GM18870 (cell line): ENCODE measurements around the gene CRYL1.

Source experiments
- ATAC-seq: cut with Tn5 transposase; IDR thresholded peaks from one replicate; pipeline ENCODE4 v1.9.1; 2021; ENCODE audit warnings: moderate library complexity; ENCODE audit not compliant: unreplicated experiment

CRYL1 gene

DNA sequence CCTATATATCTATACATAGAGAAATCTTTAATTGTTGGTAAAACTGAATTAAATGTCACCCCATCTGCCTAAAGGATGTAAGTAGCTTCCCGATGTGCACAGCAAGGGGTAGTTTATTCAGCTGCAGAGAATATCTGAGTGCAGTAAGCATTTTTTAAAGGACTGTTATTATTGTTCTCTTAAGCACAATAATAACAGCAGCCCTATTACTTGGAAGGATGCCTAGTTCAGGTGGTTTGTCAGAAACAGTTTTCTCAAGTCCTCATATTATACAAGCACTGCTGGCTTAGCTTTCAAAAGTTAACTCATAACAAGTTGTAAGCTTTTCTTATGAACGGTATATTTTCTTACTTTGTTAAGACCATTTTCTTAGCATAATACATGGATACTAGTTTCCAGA lies 142.6 kb downstream of the CRYL1 start:
- no peak for ATAC-seq

DNA sequence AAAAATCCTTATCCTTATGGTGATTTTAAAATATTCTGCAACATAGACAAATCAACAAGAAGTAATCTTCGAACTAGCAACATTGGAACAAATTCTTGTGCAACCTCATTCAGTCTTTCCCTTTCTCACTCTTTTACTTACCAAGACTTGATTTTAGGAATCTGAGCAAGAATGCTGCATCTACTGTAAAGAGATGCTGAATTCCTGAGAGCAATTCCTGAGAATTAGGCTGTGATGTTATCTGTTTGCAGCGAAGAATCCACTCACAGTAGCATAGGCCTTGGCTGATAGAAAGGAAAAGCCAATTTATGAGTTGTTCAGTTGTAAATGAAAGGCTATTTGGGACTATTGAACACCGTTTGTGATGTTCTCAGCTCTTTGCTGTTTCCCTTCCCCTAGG lies 144.3 kb downstream of the CRYL1 start:
- no peak for ATAC-seq

GRCh38 chr13:20378721-20379120 lies 146.9 kb downstream of the CRYL1 start:
- ATAC-seq, result no peak

DNA sequence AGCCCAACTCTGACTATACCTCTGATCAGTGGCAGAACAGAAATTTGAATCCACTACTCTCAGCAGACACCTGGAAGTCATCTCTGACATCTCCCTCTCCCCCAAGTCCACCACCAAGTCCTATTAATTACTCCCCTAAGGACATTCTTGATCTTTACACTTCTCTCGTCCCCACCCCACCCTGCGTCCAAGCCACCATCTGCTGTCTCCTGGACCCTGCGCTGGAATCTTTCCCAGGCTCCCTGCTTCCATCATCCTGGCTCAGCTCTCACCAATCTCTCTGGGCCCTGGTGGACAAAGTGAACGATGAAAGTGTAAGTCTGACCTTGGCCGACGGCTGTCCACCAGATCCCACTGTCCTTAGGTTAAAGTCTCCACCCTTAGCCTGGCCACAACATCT lies 147.9 kb downstream of the CRYL1 start:
- ATAC-seq, result no peak

DNA sequence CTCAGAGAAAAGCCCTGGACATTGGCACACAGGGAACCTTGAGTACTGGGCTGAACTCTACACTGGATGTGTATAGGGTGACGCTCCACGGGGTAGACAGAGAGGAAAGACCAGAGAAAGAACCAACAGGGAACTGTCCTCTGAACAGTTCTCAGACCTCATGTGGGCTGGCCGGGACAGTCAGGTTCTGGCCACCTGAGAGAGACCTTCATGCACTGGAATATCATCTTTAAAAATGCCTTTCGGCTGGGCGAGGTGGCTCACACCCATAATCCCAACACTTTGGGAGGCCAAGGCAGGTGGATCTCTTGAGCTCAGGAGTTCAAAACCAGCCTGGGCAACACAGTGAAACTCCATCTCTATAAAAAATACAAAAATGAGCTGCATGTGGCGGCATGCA lies 149.8 kb downstream of the CRYL1 start:
- ATAC-seq, result no peak

DNA sequence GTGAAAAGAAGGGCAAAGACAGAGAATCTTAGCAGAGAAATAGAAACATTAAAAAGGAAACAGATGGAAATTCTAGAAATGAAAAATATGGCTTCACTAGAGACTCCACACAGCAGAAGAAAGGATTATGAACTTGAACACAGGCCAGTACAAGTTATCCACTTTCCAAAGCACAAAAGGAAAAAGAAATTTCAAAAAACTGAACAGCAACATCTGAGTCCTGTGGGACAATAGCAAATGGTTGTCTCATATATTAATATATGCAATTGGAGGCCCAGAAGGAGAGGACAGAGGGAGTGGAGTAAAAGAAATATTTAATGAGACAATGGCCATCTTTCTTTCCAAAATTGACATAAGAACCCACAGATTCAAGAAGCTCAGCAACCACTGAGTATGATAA lies 151.8 kb downstream of the CRYL1 start:
- ATAC-seq, result no peak

DNA sequence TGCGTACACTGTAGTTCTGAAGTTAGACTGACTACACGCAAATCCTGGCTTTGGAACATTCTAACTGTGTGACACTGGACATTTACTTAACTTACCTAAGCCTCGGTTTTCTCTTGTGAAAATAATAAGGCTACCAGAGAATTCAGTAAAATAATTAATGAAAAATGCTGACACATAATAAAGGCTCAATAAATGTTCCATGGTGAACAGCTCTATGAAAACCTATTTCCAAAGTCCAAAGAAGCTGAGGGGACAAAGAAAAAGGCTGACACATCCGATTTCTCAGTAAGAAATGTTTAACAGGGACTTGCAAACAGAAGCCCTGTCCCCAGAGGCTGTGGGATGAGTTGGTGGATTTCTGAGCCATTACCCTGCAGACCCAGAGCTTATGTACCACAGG lies 153.8 kb downstream of the CRYL1 start:
- ATAC-seq, result no peak

GRCh38 chr13:20370815-20371421 lies 154.7 kb downstream of the CRYL1 start:
- no peak for ATAC-seq

GRCh38 chr13:20369886-20370361 lies 155.7 kb downstream of the CRYL1 start:
- ATAC-seq, result no peak

GRCh38 chr13:20366056-20366455 lies 159.6 kb downstream of the CRYL1 start:
- no peak for ATAC-seq

DNA sequence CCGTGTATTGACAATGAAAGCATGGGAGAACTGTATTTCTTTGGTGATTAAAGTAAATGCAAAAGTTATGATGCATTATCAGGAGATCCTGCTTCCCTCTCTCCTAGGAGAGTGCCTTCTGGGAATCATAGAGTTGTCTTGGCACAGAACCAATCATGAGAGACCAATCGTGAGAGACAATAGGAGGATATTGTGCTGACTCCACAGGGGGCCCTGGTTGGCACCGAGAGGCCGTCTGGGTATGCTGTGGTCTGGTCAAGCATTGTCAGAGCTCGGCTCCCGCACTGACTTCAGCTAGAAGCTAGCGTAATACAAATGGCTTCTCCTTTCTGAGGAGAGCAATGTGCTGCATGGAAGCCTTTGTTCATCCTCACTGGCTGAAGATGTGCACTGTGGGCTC lies 162.1 kb downstream of the CRYL1 start:
- ATAC-seq, result no peak

DNA sequence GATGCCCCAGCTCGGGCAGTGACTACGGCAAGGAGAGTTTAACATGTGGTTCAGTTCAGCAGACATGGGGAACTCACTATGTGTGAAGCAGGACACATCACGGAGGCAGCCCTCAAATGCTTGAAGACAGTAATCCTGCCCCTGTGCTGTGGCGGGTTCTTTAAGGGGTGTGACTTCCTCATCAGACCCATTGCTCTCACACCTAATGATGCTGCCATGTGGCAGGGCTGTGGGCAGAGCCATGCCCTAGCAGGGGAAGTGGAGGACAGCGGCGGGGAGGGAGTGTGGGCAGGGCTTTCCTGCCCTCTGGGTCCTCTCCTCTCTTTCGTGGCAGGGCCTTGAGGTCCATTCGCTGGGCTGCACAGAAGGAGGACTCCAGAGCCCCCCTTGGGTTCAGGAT lies 162.5 kb downstream of the CRYL1 start:
- ATAC-seq, result no peak

GRCh38 chr13:20362484-20363041 lies 163.1 kb downstream of the CRYL1 start:
- no peak for ATAC-seq

GRCh38 chr13:20360835-20361412 lies 164.7 kb downstream of the CRYL1 start:
- no peak for ATAC-seq

- ATAC-seq, result no peak
Measured at GRCh38 chr13:20360041-20360491, 165.6 kb downstream of the CRYL1 start.

DNA sequence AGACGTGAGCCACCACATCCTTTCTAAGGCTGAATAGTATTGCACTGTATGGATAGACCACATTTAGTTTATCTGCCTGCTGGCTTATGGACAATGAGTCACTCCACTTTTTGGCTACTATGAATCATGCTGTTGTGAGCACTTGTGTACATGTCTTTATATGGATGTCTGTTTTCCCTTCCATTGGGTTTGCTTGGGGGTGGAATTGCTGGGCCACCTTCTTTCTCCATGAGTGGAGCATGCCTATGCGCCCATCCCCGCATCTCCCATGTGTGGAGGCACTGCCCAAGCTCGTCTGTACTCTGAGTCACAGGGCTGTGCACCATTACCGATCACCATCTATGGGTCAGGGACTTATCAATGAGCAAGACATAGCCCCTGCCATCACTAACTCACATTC lies 166.3 kb downstream of the CRYL1 start:
- ATAC-seq, result no peak

DNA sequence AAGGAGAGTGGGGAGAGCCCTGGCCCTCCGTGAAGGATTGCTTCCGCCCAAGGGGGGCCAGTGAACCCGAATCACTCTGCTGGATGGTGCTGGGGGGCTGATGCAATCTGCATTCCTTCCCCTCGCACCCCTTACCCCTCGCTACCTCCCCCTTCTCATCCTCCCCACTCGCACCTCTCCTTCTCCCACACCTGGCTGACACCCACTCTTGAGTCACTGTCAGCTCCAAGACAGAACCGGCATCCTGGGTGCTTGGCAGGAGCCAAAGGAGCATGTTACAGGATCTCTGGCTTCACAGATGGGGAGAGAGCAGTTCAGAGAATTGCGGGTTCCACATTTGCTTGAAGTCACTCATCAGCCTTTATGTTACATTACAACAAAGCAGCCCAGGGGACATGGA lies 167.6 kb downstream of the CRYL1 start:
- ATAC-seq, result no peak

DNA sequence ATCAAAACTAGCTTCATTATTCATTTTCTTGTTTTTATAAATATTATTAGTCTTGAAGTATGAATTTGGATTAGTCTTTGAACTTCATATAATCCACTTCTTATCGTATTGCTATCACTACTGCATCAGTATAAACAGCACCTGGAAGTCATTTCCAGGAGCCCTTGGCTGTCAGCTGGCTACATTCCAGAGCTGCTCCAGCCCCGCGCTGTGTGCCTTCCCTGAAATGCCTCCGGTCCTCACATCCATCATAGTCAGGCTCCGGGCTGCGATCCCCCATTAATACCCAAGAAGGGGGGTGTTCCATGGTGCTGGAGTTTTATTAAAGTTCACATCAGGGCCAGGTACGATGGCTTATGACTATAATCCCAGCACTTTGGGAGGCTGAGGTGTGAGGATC lies 169.2 kb downstream of the CRYL1 start:
- no peak for ATAC-seq

DNA sequence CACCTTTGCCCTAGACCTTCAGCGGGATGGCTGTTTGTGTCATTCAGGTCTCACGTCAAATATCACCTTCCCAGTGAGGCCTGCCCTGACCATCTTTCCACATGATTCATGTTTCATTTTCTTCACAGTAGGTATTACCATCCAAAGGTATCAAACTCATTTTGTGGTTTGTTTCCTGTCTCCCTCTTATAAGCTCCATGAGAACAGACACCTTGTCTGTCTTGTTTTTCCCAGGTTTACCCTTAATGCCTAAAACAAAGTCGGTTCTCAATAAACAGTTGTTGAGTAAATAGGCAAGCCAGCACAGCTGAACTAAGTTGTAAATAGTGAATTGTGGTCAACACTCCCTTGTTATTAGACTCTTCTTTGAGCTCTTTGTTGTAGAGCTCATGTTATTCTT lies 170.9 kb downstream of the CRYL1 start:
- ATAC-seq, result no peak

DNA sequence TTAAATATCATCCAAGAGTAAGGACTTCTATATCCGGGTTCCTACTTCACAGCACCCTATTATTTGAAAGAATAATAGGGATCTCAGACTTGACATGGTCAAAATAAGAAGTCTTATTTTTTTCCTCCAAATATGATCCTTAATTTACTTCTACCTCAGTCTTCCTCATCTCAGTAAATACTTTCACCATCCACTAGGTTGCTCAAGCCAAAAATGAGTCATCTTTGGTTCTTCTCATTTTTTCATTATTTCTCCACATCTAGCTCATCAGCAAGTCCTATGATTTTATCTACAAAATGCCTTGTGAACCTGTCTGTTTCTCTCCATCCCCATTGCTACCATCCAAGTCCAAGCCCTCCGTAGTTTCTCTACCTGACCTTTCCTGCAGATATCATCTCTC lies 171.7 kb downstream of the CRYL1 start:
- no peak for ATAC-seq
